ENCODE measurements around the gene PLA2G12A.

Gene PLA2G12A

GRCh38 chr4:109676886-109677285 lies 53.0 kb downstream of the PLA2G12A start:
- DNase-seq (ENCODE audit: low spot score), result no peak

GRCh38 chr4:109675843-109676242 lies 54.0 kb downstream of the PLA2G12A start:
- no peak for DNase-seq (ENCODE audit: low spot score)

- DNase-seq (ENCODE audit: low spot score), result no peak
Measured at GRCh38 chr4:109675181-109675580, 54.7 kb downstream of the PLA2G12A start.

- DNase-seq (ENCODE audit: low spot score), result no peak
Measured at GRCh38 chr4:109673303-109673702, 56.6 kb downstream of the PLA2G12A start.

GRCh38 chr4:109672169-109672930 lies 57.5 kb downstream of the PLA2G12A start:
- no peak for DNase-seq (ENCODE audit: low spot score)

GRCh38 chr4:109671350-109671749 lies 58.5 kb downstream of the PLA2G12A start:
- no peak for DNase-seq (ENCODE audit: low spot score)

GRCh38 chr4:109665783-109666485 lies 63.9 kb downstream of the PLA2G12A start:
- no peak for DNase-seq (ENCODE audit: low spot score)

- no peak for DNase-seq (ENCODE audit: low spot score)
Measured at GRCh38 chr4:109662771-109663170, 67.1 kb downstream of the PLA2G12A start.

GRCh38 chr4:109662116-109662515 lies 67.8 kb downstream of the PLA2G12A start:
- no peak for DNase-seq (ENCODE audit: low spot score)

Data from germinal center (tissue), 1 donor.